GM23338 (cell line): ENCODE data around the gene APOL4. TPM values are rescaled to one million over a fixed set of nuclear protein-coding genes. Genes with fewer than 3 reads are reported as not detected.

Experiments
- ATAC-seq: fragments of 200-7000 bp; cut with Tn5 transposase; 3 replicates; pipeline ENCODE4 v1.9.1; 2020
- DNase-seq: peaks from one replicate; pipeline ENCODE4 v3.0.0-alpha.2; 2015; ENCODE audit warnings: low spot score
- H2AFZ ChIP-seq: fragments of 200-600 bp; sonication (generic); 2 replicates; pipeline ENCODE4 v1.8.0; 2016; ENCODE audit warnings: antibody characterized with exemption, mild to moderate bottlenecking, moderate library complexity
- H3F3A ChIP-seq: fragments of 200-600 bp; sonication (generic); replicated peaks from 2 replicates; pipeline ENCODE4 v1.8.0; 2017; ENCODE audit warnings: antibody characterized with exemption, mixed run types, low read depth
- H3K27ac ChIP-seq: fragments of 200-600 bp; sonication (generic); 2 replicates; pipeline ENCODE4 v1.6.1; 2016; ENCODE audit warnings: low read depth
- H3K27me3 ChIP-seq: fragments of 200-600 bp; sonication (generic); 2 replicates; pipeline ENCODE4 v1.8.0; 2016; ENCODE audit warnings: mild to moderate bottlenecking, mixed run types, moderate library complexity; ENCODE audit not compliant: insufficient read depth
- H3K36me3 ChIP-seq: fragments of 200-600 bp; sonication (generic); 2 replicates; pipeline ENCODE4 v1.8.0; 2016; ENCODE audit warnings: mild to moderate bottlenecking; ENCODE audit not compliant: insufficient read depth
- H3K4me1 ChIP-seq: fragments of 200-600 bp; sonication (generic); 2 replicates; pipeline ENCODE4 v1.8.0; 2016; ENCODE audit warnings: mild to moderate bottlenecking, moderate library complexity; ENCODE audit not compliant: insufficient read depth
- H3K4me2 ChIP-seq: fragments of 200-600 bp; sonication (generic); 2 replicates; pipeline ENCODE4 v1.7.1; 2017; ENCODE audit warnings: mixed run types
- H3K4me3 ChIP-seq: fragments of 200-600 bp; sonication (generic); 2 replicates; pipeline ENCODE4 v1.6.1; 2016; ENCODE audit warnings: mixed run types
- H3K79me2 ChIP-seq: fragments of 200-600 bp; sonication (generic); replicated peaks from 2 replicates; pipeline ENCODE4 v1.8.0; 2017; ENCODE audit warnings: mild to moderate bottlenecking; ENCODE audit not compliant: insufficient read depth
- H3K9me2 ChIP-seq: fragments of 200-600 bp; sonication (generic); 2 replicates; pipeline ENCODE4 v1.8.0; 2017; ENCODE audit not compliant: insufficient read depth
- H4K20me1 ChIP-seq: fragments of 200-600 bp; sonication (generic); replicated peaks from 2 replicates; pipeline ENCODE4 v1.8.0; 2017; ENCODE audit warnings: mild to moderate bottlenecking; ENCODE audit not compliant: insufficient read depth
- H3K27ac Mint-ChIP-seq: 2 replicates; pipeline ENCODE4 v1.8.0; 2020; ENCODE audit warnings: inconsistent platforms, mild to moderate bottlenecking, moderate library complexity, mixed read lengths
- H3K27me3 Mint-ChIP-seq: 3 replicates; pipeline ENCODE4 v1.8.0; 2022; ENCODE audit warnings: low read depth, mild to moderate bottlenecking, moderate library complexity, mixed read lengths, inconsistent platforms; ENCODE audit not compliant: insufficient read depth, poor library complexity
- H3K36me3 Mint-ChIP-seq: 3 replicates; pipeline ENCODE4 v1.8.0; 2021; ENCODE audit warnings: low read depth, mild to moderate bottlenecking, inconsistent platforms, moderate library complexity, mixed read lengths
- H3K4me1 Mint-ChIP-seq: 3 replicates; pipeline ENCODE4 v1.8.0; 2020; ENCODE audit warnings: mild to moderate bottlenecking, inconsistent platforms, mixed read lengths
- H3K4me3 Mint-ChIP-seq: 3 replicates; pipeline ENCODE4 v1.8.0; 2021; ENCODE audit warnings: moderate library complexity, mild to moderate bottlenecking, inconsistent platforms, mixed read lengths
- H3K9me3 Mint-ChIP-seq: 3 replicates; pipeline ENCODE4 v1.8.0; 2020; ENCODE audit warnings: moderate library complexity, mild to moderate bottlenecking, inconsistent platforms, mixed read lengths
- CTCF ChIP-seq, 2 experiments: fragments of 200-600 bp in 1 of 2; sonication (generic) in 1 of 2; conservative IDR thresholded peaks; 2 replicates each; pipeline versions ENCODE4 v1.5.1 to v1.6.1; 2016 to 2017; ENCODE audit warnings: antibody characterized with exemption in 2 of 2, low read depth in 2 of 2, mild to moderate bottlenecking in 2 of 2, moderate library complexity in 1 of 2
- ETS1 ChIP-seq: IDR thresholded peaks from 2 replicates; pipeline ENCODE4 v1.6.1; 2016; ENCODE audit warnings: antibody characterized with exemption
- POLR2AphosphoS5 ChIP-seq: IDR thresholded peaks from 2 replicates; pipeline ENCODE4 v1.6.1; 2016; ENCODE audit warnings: antibody characterized with exemption, low read depth
- STAT1 ChIP-seq: IDR thresholded peaks from one replicate; pipeline ENCODE4 v1.6.1; 2016; ENCODE audit warnings: antibody characterized with exemption; ENCODE audit not compliant: unreplicated experiment
- ZNF114 ChIP-seq: fragments of 250-450 bp; sonication (Bioruptor Pico); IDR thresholded peaks from 2 replicates; pipeline ENCODE4 v1.5.0; 2020; ENCODE audit warnings: mild to moderate bottlenecking, moderate library complexity
- ZNF331 ChIP-seq: fragments of 250-450 bp; sonication (Bioruptor Pico); IDR thresholded peaks from 2 replicates; pipeline ENCODE4 v1.5.0; 2020; ENCODE audit warnings: low read depth, mild to moderate bottlenecking, moderate library complexity
- ZNF462 ChIP-seq: fragments of 250-450 bp; sonication (Bioruptor Pico); IDR thresholded peaks from 2 replicates; pipeline ENCODE4 v1.5.0; 2020; ENCODE audit warnings: mild to moderate bottlenecking, moderate library complexity
- polyA plus RNA-seq: library from polyadenylated mRNA; unstranded; fragments of >200 nt; fragmentation: Nextera tagmentation; extraction: Ambion mirVana; gene quantifications from 2 replicates; pipeline ENCODE4 v1.2.1, GENCODE V29; 2016
- total RNA-seq: library from RNA; depleted of rRNA; stranded (reverse); fragments of >200 nt; shearing (Covaris generic); gene quantifications from 2 replicates; pipeline ENCODE4 v1.2.3, GENCODE V29; 2014

Gene APOL4
- total and polyA plus RNA-seq, 2 experiments from 2014 or later: not detected

- Mint-ChIP-seq H3K36me3 (peaks cover 18% of the 10 kb centered on the region), H3K4me1 (peaks cover 5% of the 10 kb centered on the region; the same call in 2 of the 3 replicates), H3K27me3 (peaks cover 10% of the 10 kb centered on the region), H3K27ac (no peak overlapping the region), H3K9me3 (no peaks in the 10 kb centered on the region; the same call in 2 of the 3 replicates), H3K4me3 (no peak overlapping the region)
- ATAC-seq: no peak
- Histone ChIP-seq H3F3A (no peaks in the 10 kb centered on the region), H4K20me1 (no peaks in the 10 kb centered on the region), H3K9me2 (no peaks in the 10 kb centered on the region), H3K36me3 (no peaks in the 10 kb centered on the region), H3K4me1 (peaks cover 3% of the 10 kb centered on the region; the same call in 1 of the 2 replicates), H2AFZ (no peak overlapping the region), H3K27me3 (no peaks in the 10 kb centered on the region), H3K4me3 (no peak overlapping the region), H3K4me2 (no peak overlapping the region), H3K27ac (no peak overlapping the region), H3K79me2 (no peaks in the 10 kb centered on the region)
- TF ChIP-seq STAT1 (no peak), ETS1 (no peak), ZNF462 (no peak), ZNF114 (no peak), POLR2AphosphoS5 (no peak), ZNF331 (CRISPR knock-in tag) (no peak), CTCF (conservative IDR thresholded peaks at IDR 0.05; ENCODE audit: low read depth in 2 of 2) (no peak)
- DNase-seq: no peak
Observed at GRCh38 chr22:36222887-36223450, 21.4 kb upstream of the APOL4 start.
